GM23338 (cell line): ENCODE data around the gene SCAPER. TPM values are rescaled to one million over a fixed set of nuclear protein-coding genes. Genes with fewer than 3 reads are reported as not detected.

ENCODE experiments used
- ATAC-seq: fragments of 200-7000 bp; cut with Tn5 transposase; 3 replicates; pipeline ENCODE4 v1.9.1; 2020
- DNase-seq: peaks from one replicate; pipeline ENCODE4 v3.0.0-alpha.2; 2015; ENCODE audit warnings: low spot score
- H2AFZ ChIP-seq: fragments of 200-600 bp; sonication (generic); 2 replicates; pipeline ENCODE4 v1.8.0; 2016; ENCODE audit warnings: antibody characterized with exemption, mild to moderate bottlenecking, moderate library complexity
- H3F3A ChIP-seq: fragments of 200-600 bp; sonication (generic); replicated peaks from 2 replicates; pipeline ENCODE4 v1.8.0; 2017; ENCODE audit warnings: antibody characterized with exemption, mixed run types, low read depth
- H3K27ac ChIP-seq: fragments of 200-600 bp; sonication (generic); 2 replicates; pipeline ENCODE4 v1.6.1; 2016; ENCODE audit warnings: low read depth
- H3K27me3 ChIP-seq: fragments of 200-600 bp; sonication (generic); 2 replicates; pipeline ENCODE4 v1.8.0; 2016; ENCODE audit warnings: mild to moderate bottlenecking, mixed run types, moderate library complexity; ENCODE audit not compliant: insufficient read depth
- H3K36me3 ChIP-seq: fragments of 200-600 bp; sonication (generic); 2 replicates; pipeline ENCODE4 v1.8.0; 2016; ENCODE audit warnings: mild to moderate bottlenecking; ENCODE audit not compliant: insufficient read depth
- H3K4me1 ChIP-seq: fragments of 200-600 bp; sonication (generic); 2 replicates; pipeline ENCODE4 v1.8.0; 2016; ENCODE audit warnings: mild to moderate bottlenecking, moderate library complexity; ENCODE audit not compliant: insufficient read depth
- H3K4me2 ChIP-seq: fragments of 200-600 bp; sonication (generic); 2 replicates; pipeline ENCODE4 v1.7.1; 2017; ENCODE audit warnings: mixed run types
- H3K4me3 ChIP-seq: fragments of 200-600 bp; sonication (generic); 2 replicates; pipeline ENCODE4 v1.6.1; 2016; ENCODE audit warnings: mixed run types
- H3K79me2 ChIP-seq: fragments of 200-600 bp; sonication (generic); replicated peaks from 2 replicates; pipeline ENCODE4 v1.8.0; 2017; ENCODE audit warnings: mild to moderate bottlenecking; ENCODE audit not compliant: insufficient read depth
- H3K9me2 ChIP-seq: fragments of 200-600 bp; sonication (generic); 2 replicates; pipeline ENCODE4 v1.8.0; 2017; ENCODE audit not compliant: insufficient read depth
- H4K20me1 ChIP-seq: fragments of 200-600 bp; sonication (generic); replicated peaks from 2 replicates; pipeline ENCODE4 v1.8.0; 2017; ENCODE audit warnings: mild to moderate bottlenecking; ENCODE audit not compliant: insufficient read depth
- H3K27ac Mint-ChIP-seq: 2 replicates; pipeline ENCODE4 v1.8.0; 2020; ENCODE audit warnings: inconsistent platforms, mild to moderate bottlenecking, moderate library complexity, mixed read lengths
- H3K27me3 Mint-ChIP-seq: 3 replicates; pipeline ENCODE4 v1.8.0; 2022; ENCODE audit warnings: low read depth, mild to moderate bottlenecking, moderate library complexity, mixed read lengths, inconsistent platforms; ENCODE audit not compliant: insufficient read depth, poor library complexity
- H3K36me3 Mint-ChIP-seq: 3 replicates; pipeline ENCODE4 v1.8.0; 2021; ENCODE audit warnings: low read depth, mild to moderate bottlenecking, inconsistent platforms, moderate library complexity, mixed read lengths
- H3K4me1 Mint-ChIP-seq: 3 replicates; pipeline ENCODE4 v1.8.0; 2020; ENCODE audit warnings: mild to moderate bottlenecking, inconsistent platforms, mixed read lengths
- H3K4me3 Mint-ChIP-seq: 3 replicates; pipeline ENCODE4 v1.8.0; 2021; ENCODE audit warnings: moderate library complexity, mild to moderate bottlenecking, inconsistent platforms, mixed read lengths
- H3K9me3 Mint-ChIP-seq: 3 replicates; pipeline ENCODE4 v1.8.0; 2020; ENCODE audit warnings: moderate library complexity, mild to moderate bottlenecking, inconsistent platforms, mixed read lengths
- CREB1 ChIP-seq: fragments of 250-450 bp; sonication (Bioruptor Pico); IDR thresholded peaks from 2 replicates; pipeline ENCODE4 v1.5.0; 2020; ENCODE audit warnings: low read depth, mild to moderate bottlenecking, moderate library complexity
- EZH2phosphoT487 ChIP-seq: fragments of 200-600 bp; sonication (generic); IDR thresholded peaks from one replicate; pipeline ENCODE4 v1.8.1; 2018; ENCODE audit warnings: antibody characterized with exemption; ENCODE audit not compliant: unreplicated experiment
- JUNB ChIP-seq: IDR thresholded peaks from one replicate; pipeline ENCODE4 v1.6.1; 2016; ENCODE audit warnings: antibody characterized with exemption; ENCODE audit not compliant: unreplicated experiment
- ZNF462 ChIP-seq: fragments of 250-450 bp; sonication (Bioruptor Pico); IDR thresholded peaks from 2 replicates; pipeline ENCODE4 v1.5.0; 2020; ENCODE audit warnings: mild to moderate bottlenecking, moderate library complexity
- polyA plus RNA-seq: library from polyadenylated mRNA; unstranded; fragments of >200 nt; fragmentation: Nextera tagmentation; extraction: Ambion mirVana; gene quantifications from 2 replicates; pipeline ENCODE4 v1.2.1, GENCODE V29; 2016
- total RNA-seq: library from RNA; depleted of rRNA; stranded (reverse); fragments of >200 nt; shearing (Covaris generic); gene quantifications from 2 replicates; pipeline ENCODE4 v1.2.3, GENCODE V29; 2014
- TF ChIP-seq, protein P1 (sequence below), 2 experiments: fragments of 200-600 bp in 1 of 2; sonication (generic) in 1 of 2; conservative IDR thresholded peaks; 2 replicates each; pipeline versions ENCODE4 v1.5.1 to v1.6.1; 2016 to 2017; ENCODE audit warnings: antibody characterized with exemption in 2 of 2, low read depth in 2 of 2, mild to moderate bottlenecking in 2 of 2, moderate library complexity in 1 of 2

SCAPER gene
- total and polyA plus RNA-seq, 2 experiments from 2014 or later = 9.1 to 17.6 TPM

- peaks cover 10% of the 10 kb centered on the region for H3K4me1 Mint-ChIP-seq
- Histone ChIP-seq H3K9me2 (no peaks in the 10 kb centered on the region), H3K4me1 (no peaks in the 10 kb centered on the region), H3K36me3 (no peaks in the 10 kb centered on the region), H4K20me1 (no peaks in the 10 kb centered on the region), H3K4me2 (peak overlapping the region; percentile 15; the same call in 1 of the 2 replicates), H3K27ac (no peak overlapping the region), H3F3A (no peaks in the 10 kb centered on the region), H3K27me3 (no peaks in the 10 kb centered on the region), H2AFZ (no peak overlapping the region), H3K79me2 (no peaks in the 10 kb centered on the region), H3K4me3 (peak overlapping the region; percentile 5)
- H3K27me3 Mint-ChIP-seq = peaks cover 6% of the 10 kb centered on the region
- TF ChIP-seq JUNB (no peak), ZNF462 (CRISPR knock-in tag) (no peak), EZH2phosphoT487 (no peak), CREB1 (CRISPR knock-in tag) (no peak)
- TF ChIP-seq, protein P1, sequence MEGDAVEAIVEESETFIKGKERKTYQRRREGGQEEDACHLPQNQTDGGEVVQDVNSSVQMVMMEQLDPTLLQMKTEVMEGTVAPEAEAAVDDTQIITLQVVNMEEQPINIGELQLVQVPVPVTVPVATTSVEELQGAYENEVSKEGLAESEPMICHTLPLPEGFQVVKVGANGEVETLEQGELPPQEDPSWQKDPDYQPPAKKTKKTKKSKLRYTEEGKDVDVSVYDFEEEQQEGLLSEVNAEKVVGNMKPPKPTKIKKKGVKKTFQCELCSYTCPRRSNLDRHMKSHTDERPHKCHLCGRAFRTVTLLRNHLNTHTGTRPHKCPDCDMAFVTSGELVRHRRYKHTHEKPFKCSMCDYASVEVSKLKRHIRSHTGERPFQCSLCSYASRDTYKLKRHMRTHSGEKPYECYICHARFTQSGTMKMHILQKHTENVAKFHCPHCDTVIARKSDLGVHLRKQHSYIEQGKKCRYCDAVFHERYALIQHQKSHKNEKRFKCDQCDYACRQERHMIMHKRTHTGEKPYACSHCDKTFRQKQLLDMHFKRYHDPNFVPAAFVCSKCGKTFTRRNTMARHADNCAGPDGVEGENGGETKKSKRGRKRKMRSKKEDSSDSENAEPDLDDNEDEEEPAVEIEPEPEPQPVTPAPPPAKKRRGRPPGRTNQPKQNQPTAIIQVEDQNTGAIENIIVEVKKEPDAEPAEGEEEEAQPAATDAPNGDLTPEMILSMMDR (conservative IDR thresholded peaks at IDR 0.05; ENCODE audit: low read depth in 2 of 2) = no peak
- peak overlapping the region; percentile 44 for H3K27ac Mint-ChIP-seq
- ATAC-seq (peak; percentile 70), DNase-seq (peak; percentile 65)
- peaks cover 3% of the 10 kb centered on the region; the same call in 1 of the 3 replicates for H3K9me3 Mint-ChIP-seq
- H3K4me3 Mint-ChIP-seq = no peak overlapping the region
- H3K36me3 Mint-ChIP-seq = no peaks in the 10 kb centered on the region
Measured at GRCh38 chr15:76648732-76649444, 256.3 kb downstream of the SCAPER start.
